ENCODE measurements around the gene SAMD11.

GRCh38 chr1:945688-946556 is 22.2 kb downstream of the SAMD11 start:
- TF ChIP-seq POLR2A (IDR thresholded peaks at IDR 0.05) (no peak), CTCF (IDR thresholded peaks at IDR 0.05) (no peak), POLR2AphosphoS5 (IDR thresholded peaks at IDR 0.05) (no peak)

Data from transverse colon (tissue), 4 donors.